WTC11 (cell line): ENCODE results near the gene NID2. TPM values are rescaled to one million over a fixed set of nuclear protein-coding genes. Genes with fewer than 3 reads are reported as not detected.

Experiments
- ATAC-seq: fragments of 200-7000 bp; cut with Tn5 transposase; 2 replicates; pipeline ENCODE4 v1.10.0; 2021; ENCODE audit warnings: mild to moderate bottlenecking, moderate library complexity
- CTCF ChIA-PET: fragments of 300-600 bp; sonication (Branson Sonifier 250); formaldehyde crosslinking; loops from one replicate; lab custom pipeline; 2021; ENCODE audit warnings: antibody characterized with exemption; lab: Charles Lee
- POLR2A ChIA-PET: fragments of 350-600 bp; sonication (Branson Sonifier 250); formaldehyde crosslinking; loops from one replicate; lab custom pipeline; 2021; ENCODE audit warnings: antibody characterized with exemption; lab: Charles Lee
- DNase-seq: peaks from one replicate; pipeline ENCODE4 v3.0.0; 2021; ENCODE audit warnings: low spot score
- H3K27ac Mint-ChIP-seq: 2 replicates; pipeline ENCODE4 v1.8.0; 2021; ENCODE audit warnings: mixed read lengths
- H3K27me3 Mint-ChIP-seq: 2 replicates; pipeline ENCODE4 v1.8.0; 2021; ENCODE audit warnings: low read depth, mild to moderate bottlenecking, moderate library complexity, mixed read lengths
- H3K36me3 Mint-ChIP-seq: 2 replicates; pipeline ENCODE4 v1.8.0; 2021; ENCODE audit warnings: mixed read lengths
- H3K4me1 Mint-ChIP-seq: 2 replicates; pipeline ENCODE4 v1.8.0; 2022; ENCODE audit warnings: mixed read lengths
- H3K4me3 Mint-ChIP-seq: 2 replicates; pipeline ENCODE4 v1.8.0; 2021; ENCODE audit warnings: mild to moderate bottlenecking, moderate library complexity, mixed read lengths
- H3K9me3 Mint-ChIP-seq: 2 replicates; pipeline ENCODE4 v1.8.0; 2021; ENCODE audit warnings: mixed read lengths
- ATF1 ChIP-seq: sonication (generic); formaldehyde crosslinking; IDR thresholded peaks from 2 replicates; pipeline ENCODE4 v1.8.1; 2023; ENCODE audit warnings: mild to moderate bottlenecking, moderate library complexity, missing genetic modification reagents
- ATF6 ChIP-seq: sonication (generic); formaldehyde crosslinking; IDR thresholded peaks from 2 replicates; pipeline ENCODE4 v1.8.1; 2023; ENCODE audit warnings: mild to moderate bottlenecking, missing genetic modification reagents
- E2F1 ChIP-seq: sonication (generic); formaldehyde crosslinking; IDR thresholded peaks from 2 replicates; pipeline ENCODE4 v1.8.0; 2022; ENCODE audit warnings: mild to moderate bottlenecking, missing genetic modification reagents
- FOXP1 ChIP-seq: sonication (generic); formaldehyde crosslinking; IDR thresholded peaks from 2 replicates; pipeline ENCODE4 v1.8.0; 2022; ENCODE audit warnings: missing genetic modification reagents, mild to moderate bottlenecking, moderate library complexity, borderline replicate concordance
- IRF1 ChIP-seq: sonication (generic); formaldehyde crosslinking; IDR thresholded peaks from 2 replicates; pipeline ENCODE4 v1.8.0; 2023; ENCODE audit warnings: missing genetic modification reagents
- MAX ChIP-seq: sonication (generic); formaldehyde crosslinking; IDR thresholded peaks from 2 replicates; pipeline ENCODE4 v1.8.0; 2022; ENCODE audit warnings: mild to moderate bottlenecking, missing genetic modification reagents
- MLX ChIP-seq: sonication (generic); formaldehyde crosslinking; IDR thresholded peaks from 2 replicates; pipeline ENCODE4 v1.8.1; 2023; ENCODE audit warnings: mild to moderate bottlenecking, missing genetic modification reagents, moderate library complexity
- RORB ChIP-seq: fragments of 250-450 bp; sonication (Bioruptor Pico); IDR thresholded peaks from 2 replicates; pipeline ENCODE4 v1.9.0; 2021; ENCODE audit warnings: mild to moderate bottlenecking
- SMAD4 ChIP-seq: sonication (generic); formaldehyde crosslinking; IDR thresholded peaks from 2 replicates; pipeline ENCODE4 v1.8.0; 2022; ENCODE audit warnings: mild to moderate bottlenecking, missing genetic modification reagents
- TEAD1 ChIP-seq: sonication (generic); formaldehyde crosslinking; IDR thresholded peaks from 2 replicates; pipeline ENCODE4 v1.8.0; 2022; ENCODE audit warnings: mild to moderate bottlenecking, missing genetic modification reagents
- ZNF138 ChIP-seq: sonication (generic); formaldehyde crosslinking; conservative IDR thresholded peaks from 2 replicates; pipeline ENCODE4 v1.8.1; 2022; ENCODE audit warnings: mild to moderate bottlenecking, moderate library complexity, missing genetic modification reagents
- ZNF396 ChIP-seq: fragments of 250-450 bp; sonication (Bioruptor Pico); IDR thresholded peaks from 2 replicates; pipeline ENCODE4 v1.8.0; 2021; ENCODE audit warnings: mild to moderate bottlenecking, moderate library complexity, borderline replicate concordance
- total RNA-seq: library from RNA; stranded (reverse); gene quantifications from 3 replicates; pipeline ENCODE4 v1.2.3, GENCODE V29; 2021
- TF ChIP-seq, protein P1 (sequence below): fragments of 250-450 bp; sonication (Bioruptor Pico); IDR thresholded peaks from 2 replicates; pipeline ENCODE4 v1.9.0; 2021; ENCODE audit warnings: mild to moderate bottlenecking, borderline replicate concordance
- TF ChIP-seq, protein P2 (sequence below): sonication (generic); formaldehyde crosslinking; IDR thresholded peaks from 2 replicates; pipeline ENCODE4 v1.8.0; 2022; ENCODE audit warnings: mild to moderate bottlenecking, missing genetic modification reagents
- TF ChIP-seq, protein P3 (sequence below): fragments of 200-600 bp; IDR thresholded peaks from 2 replicates; pipeline ENCODE4 v1.8.0; 2022; ENCODE audit warnings: antibody characterized with exemption
- TF ChIP-seq, protein P4 (sequence below): sonication (generic); formaldehyde crosslinking; IDR thresholded peaks from 2 replicates; pipeline ENCODE4 v1.8.0; 2023; ENCODE audit warnings: missing genetic modification reagents, mild to moderate bottlenecking, borderline replicate concordance
- TF ChIP-seq, protein P5 (sequence below): sonication (generic); formaldehyde crosslinking; IDR thresholded peaks from 2 replicates; pipeline ENCODE4 v1.8.1; 2022; ENCODE audit warnings: mild to moderate bottlenecking, moderate library complexity, missing genetic modification reagents

Gene NID2
- total RNA-seq, 1 experiment from 2014 or later: 5.4 TPM

- ChIA-PET CTCF (interaction anchor here (0.6 to 3.0 kb wide), 33 partner anchors 8 to 701 kb away, joined by 3 to 23 read pairs (median 4); partner anchors contain the start of genes GNG2 and RTRAF), POLR2A (no interaction called here)
- Mint-ChIP-seq H3K4me3 (no peak overlapping the region), H3K9me3 (no peaks in the 10 kb centered on the region), H3K4me1 (peaks cover 7% of the 10 kb centered on the region), H3K27ac (no peak overlapping the region), H3K36me3 (no peaks in the 10 kb centered on the region), H3K27me3 (peaks cover 4% of the 10 kb centered on the region)
- ATAC-seq: no peak
- TF ChIP-seq ATF6: no peak
- TF ChIP-seq, protein P1, sequence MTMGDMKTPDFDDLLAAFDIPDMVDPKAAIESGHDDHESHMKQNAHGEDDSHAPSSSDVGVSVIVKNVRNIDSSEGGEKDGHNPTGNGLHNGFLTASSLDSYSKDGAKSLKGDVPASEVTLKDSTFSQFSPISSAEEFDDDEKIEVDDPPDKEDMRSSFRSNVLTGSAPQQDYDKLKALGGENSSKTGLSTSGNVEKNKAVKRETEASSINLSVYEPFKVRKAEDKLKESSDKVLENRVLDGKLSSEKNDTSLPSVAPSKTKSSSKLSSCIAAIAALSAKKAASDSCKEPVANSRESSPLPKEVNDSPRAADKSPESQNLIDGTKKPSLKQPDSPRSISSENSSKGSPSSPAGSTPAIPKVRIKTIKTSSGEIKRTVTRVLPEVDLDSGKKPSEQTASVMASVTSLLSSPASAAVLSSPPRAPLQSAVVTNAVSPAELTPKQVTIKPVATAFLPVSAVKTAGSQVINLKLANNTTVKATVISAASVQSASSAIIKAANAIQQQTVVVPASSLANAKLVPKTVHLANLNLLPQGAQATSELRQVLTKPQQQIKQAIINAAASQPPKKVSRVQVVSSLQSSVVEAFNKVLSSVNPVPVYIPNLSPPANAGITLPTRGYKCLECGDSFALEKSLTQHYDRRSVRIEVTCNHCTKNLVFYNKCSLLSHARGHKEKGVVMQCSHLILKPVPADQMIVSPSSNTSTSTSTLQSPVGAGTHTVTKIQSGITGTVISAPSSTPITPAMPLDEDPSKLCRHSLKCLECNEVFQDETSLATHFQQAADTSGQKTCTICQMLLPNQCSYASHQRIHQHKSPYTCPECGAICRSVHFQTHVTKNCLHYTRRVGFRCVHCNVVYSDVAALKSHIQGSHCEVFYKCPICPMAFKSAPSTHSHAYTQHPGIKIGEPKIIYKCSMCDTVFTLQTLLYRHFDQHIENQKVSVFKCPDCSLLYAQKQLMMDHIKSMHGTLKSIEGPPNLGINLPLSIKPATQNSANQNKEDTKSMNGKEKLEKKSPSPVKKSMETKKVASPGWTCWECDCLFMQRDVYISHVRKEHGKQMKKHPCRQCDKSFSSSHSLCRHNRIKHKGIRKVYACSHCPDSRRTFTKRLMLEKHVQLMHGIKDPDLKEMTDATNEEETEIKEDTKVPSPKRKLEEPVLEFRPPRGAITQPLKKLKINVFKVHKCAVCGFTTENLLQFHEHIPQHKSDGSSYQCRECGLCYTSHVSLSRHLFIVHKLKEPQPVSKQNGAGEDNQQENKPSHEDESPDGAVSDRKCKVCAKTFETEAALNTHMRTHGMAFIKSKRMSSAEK (CRISPR knock-in tag): no peak
- TF ChIP-seq SMAD4 (CRISPR knock-in tag): no peak
- TF ChIP-seq, protein P2, sequence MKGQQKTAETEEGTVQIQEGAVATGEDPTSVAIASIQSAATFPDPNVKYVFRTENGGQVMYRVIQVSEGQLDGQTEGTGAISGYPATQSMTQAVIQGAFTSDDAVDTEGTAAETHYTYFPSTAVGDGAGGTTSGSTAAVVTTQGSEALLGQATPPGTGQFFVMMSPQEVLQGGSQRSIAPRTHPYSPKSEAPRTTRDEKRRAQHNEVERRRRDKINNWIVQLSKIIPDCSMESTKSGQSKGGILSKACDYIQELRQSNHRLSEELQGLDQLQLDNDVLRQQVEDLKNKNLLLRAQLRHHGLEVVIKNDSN (CRISPR knock-in tag): no peak
- TF ChIP-seq, protein P3, sequence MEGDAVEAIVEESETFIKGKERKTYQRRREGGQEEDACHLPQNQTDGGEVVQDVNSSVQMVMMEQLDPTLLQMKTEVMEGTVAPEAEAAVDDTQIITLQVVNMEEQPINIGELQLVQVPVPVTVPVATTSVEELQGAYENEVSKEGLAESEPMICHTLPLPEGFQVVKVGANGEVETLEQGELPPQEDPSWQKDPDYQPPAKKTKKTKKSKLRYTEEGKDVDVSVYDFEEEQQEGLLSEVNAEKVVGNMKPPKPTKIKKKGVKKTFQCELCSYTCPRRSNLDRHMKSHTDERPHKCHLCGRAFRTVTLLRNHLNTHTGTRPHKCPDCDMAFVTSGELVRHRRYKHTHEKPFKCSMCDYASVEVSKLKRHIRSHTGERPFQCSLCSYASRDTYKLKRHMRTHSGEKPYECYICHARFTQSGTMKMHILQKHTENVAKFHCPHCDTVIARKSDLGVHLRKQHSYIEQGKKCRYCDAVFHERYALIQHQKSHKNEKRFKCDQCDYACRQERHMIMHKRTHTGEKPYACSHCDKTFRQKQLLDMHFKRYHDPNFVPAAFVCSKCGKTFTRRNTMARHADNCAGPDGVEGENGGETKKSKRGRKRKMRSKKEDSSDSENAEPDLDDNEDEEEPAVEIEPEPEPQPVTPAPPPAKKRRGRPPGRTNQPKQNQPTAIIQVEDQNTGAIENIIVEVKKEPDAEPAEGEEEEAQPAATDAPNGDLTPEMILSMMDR: no peak
- no peak for TF ChIP-seq MLX (CRISPR knock-in tag)
- TF ChIP-seq FOXP1 (CRISPR knock-in tag): no peak
- TF ChIP-seq, protein P4, sequence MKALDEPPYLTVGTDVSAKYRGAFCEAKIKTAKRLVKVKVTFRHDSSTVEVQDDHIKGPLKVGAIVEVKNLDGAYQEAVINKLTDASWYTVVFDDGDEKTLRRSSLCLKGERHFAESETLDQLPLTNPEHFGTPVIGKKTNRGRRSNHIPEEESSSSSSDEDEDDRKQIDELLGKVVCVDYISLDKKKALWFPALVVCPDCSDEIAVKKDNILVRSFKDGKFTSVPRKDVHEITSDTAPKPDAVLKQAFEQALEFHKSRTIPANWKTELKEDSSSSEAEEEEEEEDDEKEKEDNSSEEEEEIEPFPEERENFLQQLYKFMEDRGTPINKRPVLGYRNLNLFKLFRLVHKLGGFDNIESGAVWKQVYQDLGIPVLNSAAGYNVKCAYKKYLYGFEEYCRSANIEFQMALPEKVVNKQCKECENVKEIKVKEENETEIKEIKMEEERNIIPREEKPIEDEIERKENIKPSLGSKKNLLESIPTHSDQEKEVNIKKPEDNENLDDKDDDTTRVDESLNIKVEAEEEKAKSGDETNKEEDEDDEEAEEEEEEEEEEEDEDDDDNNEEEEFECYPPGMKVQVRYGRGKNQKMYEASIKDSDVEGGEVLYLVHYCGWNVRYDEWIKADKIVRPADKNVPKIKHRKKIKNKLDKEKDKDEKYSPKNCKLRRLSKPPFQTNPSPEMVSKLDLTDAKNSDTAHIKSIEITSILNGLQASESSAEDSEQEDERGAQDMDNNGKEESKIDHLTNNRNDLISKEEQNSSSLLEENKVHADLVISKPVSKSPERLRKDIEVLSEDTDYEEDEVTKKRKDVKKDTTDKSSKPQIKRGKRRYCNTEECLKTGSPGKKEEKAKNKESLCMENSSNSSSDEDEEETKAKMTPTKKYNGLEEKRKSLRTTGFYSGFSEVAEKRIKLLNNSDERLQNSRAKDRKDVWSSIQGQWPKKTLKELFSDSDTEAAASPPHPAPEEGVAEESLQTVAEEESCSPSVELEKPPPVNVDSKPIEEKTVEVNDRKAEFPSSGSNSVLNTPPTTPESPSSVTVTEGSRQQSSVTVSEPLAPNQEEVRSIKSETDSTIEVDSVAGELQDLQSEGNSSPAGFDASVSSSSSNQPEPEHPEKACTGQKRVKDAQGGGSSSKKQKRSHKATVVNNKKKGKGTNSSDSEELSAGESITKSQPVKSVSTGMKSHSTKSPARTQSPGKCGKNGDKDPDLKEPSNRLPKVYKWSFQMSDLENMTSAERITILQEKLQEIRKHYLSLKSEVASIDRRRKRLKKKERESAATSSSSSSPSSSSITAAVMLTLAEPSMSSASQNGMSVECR: no peak
- TF ChIP-seq, all 79 proteins: peak for 0
- no peak for DNase-seq
These were observed 90.2 kb downstream of the NID2 start for GRCh38 chr14:51978681-51979085.

DNA sequence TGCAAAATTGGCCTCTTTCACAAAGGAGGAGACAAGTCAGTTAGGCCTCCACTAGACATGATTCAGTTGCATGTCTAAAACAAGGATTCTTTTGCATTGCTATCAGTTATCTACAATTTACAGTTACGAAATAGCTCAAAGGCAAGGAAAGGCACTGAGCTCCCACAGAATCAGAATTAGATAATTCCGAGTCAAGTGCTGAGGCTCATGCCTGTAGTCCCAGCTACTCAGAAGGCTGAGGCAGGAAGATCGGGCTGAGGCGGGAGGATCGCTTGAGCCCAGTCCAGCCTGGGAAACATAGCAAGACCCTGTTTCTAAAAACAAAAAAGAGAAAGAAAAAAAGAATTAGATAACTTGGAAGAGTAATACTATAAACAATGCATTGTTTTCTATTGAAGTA, 91.8 kb downstream of the NID2 start:
- ChIA-PET CTCF (interaction anchor here (0.9 to 3.0 kb wide), 2 partner anchors 169 to 201 kb away, joined by 4 to 23 read pairs; no protein-coding TSS in a partner anchor), POLR2A (interaction anchor here (0.5 kb wide), 1 partner anchor 309 kb away, joined by 3 read pairs; no protein-coding TSS in a partner anchor)
- H3K4me1 Mint-ChIP-seq: peaks cover 7% of the 10 kb centered on the region
- no peak for ATAC-seq
- no peaks in the 10 kb centered on the region for H3K36me3 Mint-ChIP-seq
- H3K27ac Mint-ChIP-seq: no peak overlapping the region
- no peaks in the 10 kb centered on the region for H3K9me3 Mint-ChIP-seq
- H3K4me3 Mint-ChIP-seq: no peak overlapping the region
- no peaks in the 10 kb centered on the region; the same call in none of the 2 replicates for H3K27me3 Mint-ChIP-seq
- no peak for DNase-seq
- no peak for TF ChIP-seq ATF1 (CRISPR knock-in tag)
- TF ChIP-seq RORB (CRISPR knock-in tag): no peak
- no peak for TF ChIP-seq ZNF138 (CRISPR knock-in tag)
- no peak for TF ChIP-seq IRF1 (CRISPR knock-in tag)
- no peak for TF ChIP-seq MAX (CRISPR knock-in tag)
- TF ChIP-seq, protein P5, sequence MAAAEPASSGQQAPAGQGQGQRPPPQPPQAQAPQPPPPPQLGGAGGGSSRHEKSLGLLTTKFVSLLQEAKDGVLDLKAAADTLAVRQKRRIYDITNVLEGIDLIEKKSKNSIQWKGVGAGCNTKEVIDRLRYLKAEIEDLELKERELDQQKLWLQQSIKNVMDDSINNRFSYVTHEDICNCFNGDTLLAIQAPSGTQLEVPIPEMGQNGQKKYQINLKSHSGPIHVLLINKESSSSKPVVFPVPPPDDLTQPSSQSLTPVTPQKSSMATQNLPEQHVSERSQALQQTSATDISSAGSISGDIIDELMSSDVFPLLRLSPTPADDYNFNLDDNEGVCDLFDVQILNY: no peak
- no peak for TF ChIP-seq TEAD1 (CRISPR knock-in tag)
- TF ChIP-seq ZNF396: no peak
- no peak for TF ChIP-seq E2F1 (CRISPR knock-in tag)
